Melanocyte of skin (primary cell): Measurements from ENCODE around the gene RDH11. TPM values are rescaled to one million over a fixed set of nuclear protein-coding genes. Genes with fewer than 3 reads are reported as not detected.

Source experiments
- small RNA-seq, 2 donors: library from RNA; depleted of rRNA; stranded (forward); fragments of <200 nt; gene quantifications; one replicate each; pipeline ENCODE3, GENCODE V24; 2012
- total RNA-seq, 2 donors: library from RNA; depleted of rRNA; stranded (reverse); fragments of >200 nt; gene quantifications; 2 replicates each; pipeline ENCODE4 v1.2.3, GENCODE V29; 2012

The RDH11 gene
- total RNA-seq, result 100 to 1,000 TPM; 174 to 281 TPM

GRCh38 chr14:67695394-67695949 is at the start of gene RDH11:
Gene RDH11, minus strand, starts transcription at chr14:67695764. Its CDS starts 61 bp downstream, at chr14:67695703.

GRCh38 chr14:67701492-67701891 is 5.9 kb upstream of the RDH11 start, which contains the start of gene RDH12:
Gene RDH12, plus strand, starts transcription at chr14:67701886. Its CDS starts 20,757 bp downstream, at chr14:67722643.

GRCh38 chr14:67674480-67675218 is 20.9 kb downstream of the RDH11 start, which contains the start of gene VTI1B:
Gene VTI1B, minus strand, starts transcription at chr14:67674632. Its CDS starts 143 bp downstream, at chr14:67674489.

Small RNA genes lying within 50 kb of the gene (small RNA-seq; reads per million reads assigned to genes)
- 0 reads per million in 2 donors for gene AL049779.3
- gene RN7SL369P, result 0 reads per million in 2 donors
- 0 reads per million in 2 donors for gene RNA5SP386

Other genes starting within 250 kb of the RDH11 start
- gene TMEM229B, start 207.0 kb downstream of the RDH11 start, total RNA-seq, result 10 to 100 TPM; 24.0 to 38.9 TPM
- gene PLEKHH1, start 162.5 kb downstream of the RDH11 start, total RNA-seq, result 10 to 100 TPM; 33.0 to 53.3 TPM
- 10 to 100 TPM; 24.1 to 32.6 TPM for gene PIGH, start 95.5 kb downstream of the RDH11 start, total RNA-seq
- 10 to 100 TPM in 1 of 2 donors, 1 to 10 TPM in 1; 9.3 to 18.0 TPM for gene ARG2, start 75.8 kb downstream of the RDH11 start, total RNA-seq
- 10 to 100 TPM; 36.5 to 39.3 TPM for gene VTI1B, start 21.1 kb downstream of the RDH11 start, total RNA-seq
- gene RDH12, start 6.1 kb upstream of the RDH11 start, total RNA-seq, result 1 to 10 TPM in 1 of 2 donors, not detected in 1; 1.4 TPM
- 100 to 1,000 TPM in 1 of 2 donors, 10 to 100 TPM in 1; 85.9 to 107 TPM for gene ZFYVE26, start 120.8 kb upstream of the RDH11 start, total RNA-seq
- 10 to 100 TPM; 37.2 to 44.3 TPM for gene RAD51B, start 124.0 kb upstream of the RDH11 start, total RNA-seq